Measurements from ENCODE around the gene TMPRSS11A. TPM values are rescaled to one million over a fixed set of nuclear protein-coding genes. Genes with fewer than 3 reads are reported as not detected.

The TMPRSS11A gene
- total RNA-seq, 1 donor = not detected

DNA sequence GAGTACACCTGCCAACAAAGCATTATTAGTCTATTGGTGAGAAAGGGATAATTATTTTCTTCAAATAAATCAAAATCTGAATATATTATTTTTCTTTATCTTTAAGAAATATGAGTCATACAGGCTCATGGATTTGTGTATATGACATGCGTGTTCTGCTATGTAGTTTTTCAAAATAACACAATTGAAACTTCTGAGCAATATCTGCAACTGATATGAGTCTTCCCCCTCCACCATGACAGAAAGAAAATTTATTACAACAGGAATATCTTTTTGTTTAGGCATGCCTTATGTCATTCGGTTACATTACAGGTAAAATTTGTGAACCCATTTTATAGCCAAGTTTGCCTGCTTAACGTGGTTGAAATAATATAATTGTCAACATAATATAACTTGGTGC, 32.0 kb downstream of the TMPRSS11A start:
- no peaks in the 10 kb centered on the region for H3K36me3 ChIP-seq (ENCODE audit: insufficient read depth, low read length)
- H4K20me1 ChIP-seq (ENCODE audit: insufficient read depth, low read length) = no peaks in the 10 kb centered on the region
- H2AFZ ChIP-seq (ENCODE audit: low read length) = no peak overlapping the region
- H3K27me3 ChIP-seq (ENCODE audit: insufficient read depth, low read length) = no peaks in the 10 kb centered on the region
- no peak overlapping the region for H3K4me3 ChIP-seq (ENCODE audit: insufficient read depth, low read length)
- H3K27ac ChIP-seq (ENCODE audit: low read depth, low read length) = no peak overlapping the region
- TF ChIP-seq, protein P1, sequence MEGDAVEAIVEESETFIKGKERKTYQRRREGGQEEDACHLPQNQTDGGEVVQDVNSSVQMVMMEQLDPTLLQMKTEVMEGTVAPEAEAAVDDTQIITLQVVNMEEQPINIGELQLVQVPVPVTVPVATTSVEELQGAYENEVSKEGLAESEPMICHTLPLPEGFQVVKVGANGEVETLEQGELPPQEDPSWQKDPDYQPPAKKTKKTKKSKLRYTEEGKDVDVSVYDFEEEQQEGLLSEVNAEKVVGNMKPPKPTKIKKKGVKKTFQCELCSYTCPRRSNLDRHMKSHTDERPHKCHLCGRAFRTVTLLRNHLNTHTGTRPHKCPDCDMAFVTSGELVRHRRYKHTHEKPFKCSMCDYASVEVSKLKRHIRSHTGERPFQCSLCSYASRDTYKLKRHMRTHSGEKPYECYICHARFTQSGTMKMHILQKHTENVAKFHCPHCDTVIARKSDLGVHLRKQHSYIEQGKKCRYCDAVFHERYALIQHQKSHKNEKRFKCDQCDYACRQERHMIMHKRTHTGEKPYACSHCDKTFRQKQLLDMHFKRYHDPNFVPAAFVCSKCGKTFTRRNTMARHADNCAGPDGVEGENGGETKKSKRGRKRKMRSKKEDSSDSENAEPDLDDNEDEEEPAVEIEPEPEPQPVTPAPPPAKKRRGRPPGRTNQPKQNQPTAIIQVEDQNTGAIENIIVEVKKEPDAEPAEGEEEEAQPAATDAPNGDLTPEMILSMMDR (IDR thresholded peaks at IDR 0.05; ENCODE audit: extremely low read depth, low read depth, low read length) = no peak
- H3K4me2 ChIP-seq (ENCODE audit: insufficient read depth, low read length) = no peak overlapping the region
- no peaks in the 10 kb centered on the region for H3K9me3 ChIP-seq (ENCODE audit: low read depth, low read length)
- H3K4me1 ChIP-seq (ENCODE audit: insufficient read depth, low read length) = no peaks in the 10 kb centered on the region
- DNase-seq (ENCODE audit: insufficient read length, low spot score, missing footprints) = no peak
- no peaks in the 10 kb centered on the region for H3K79me2 ChIP-seq (ENCODE audit: insufficient read depth, low read length)

DNA sequence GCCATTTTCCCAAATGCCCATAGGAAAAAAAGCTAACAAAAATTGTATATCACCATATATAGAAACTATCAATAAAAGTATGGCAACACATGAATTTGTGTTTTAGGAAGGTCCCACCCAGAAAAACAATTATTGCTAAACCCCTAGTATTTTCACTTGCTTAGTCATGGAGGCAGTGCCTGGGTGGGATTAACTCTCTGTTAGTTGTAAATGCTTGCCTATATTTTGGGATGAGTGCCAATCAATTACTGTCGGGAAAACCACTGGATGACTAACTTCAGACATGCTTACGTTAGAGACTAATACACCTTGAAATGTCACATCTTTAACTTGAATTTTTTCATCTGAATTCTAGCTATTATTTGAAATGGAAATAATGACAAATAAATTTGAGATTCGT, 33.9 kb downstream of the TMPRSS11A start:
- Histone ChIP-seq H3K27ac (ENCODE audit: low read depth, low read length) (no peak overlapping the region), H3K27me3 (ENCODE audit: insufficient read depth, low read length) (no peaks in the 10 kb centered on the region), H3K4me3 (ENCODE audit: insufficient read depth, low read length) (no peak overlapping the region), H2AFZ (ENCODE audit: low read length) (no peak overlapping the region), H3K79me2 (ENCODE audit: insufficient read depth, low read length) (no peaks in the 10 kb centered on the region), H3K4me2 (ENCODE audit: insufficient read depth, low read length) (no peak overlapping the region), H3K9me3 (ENCODE audit: low read depth, low read length) (no peaks in the 10 kb centered on the region), H4K20me1 (ENCODE audit: insufficient read depth, low read length) (no peaks in the 10 kb centered on the region), H3K36me3 (ENCODE audit: insufficient read depth, low read length) (no peaks in the 10 kb centered on the region), H3K4me1 (ENCODE audit: insufficient read depth, low read length) (no peaks in the 10 kb centered on the region)
- no peak for DNase-seq (ENCODE audit: insufficient read length, low spot score, missing footprints)
- TF ChIP-seq, protein P1 (IDR thresholded peaks at IDR 0.05; ENCODE audit: extremely low read depth, low read depth, low read length) = no peak

DNA sequence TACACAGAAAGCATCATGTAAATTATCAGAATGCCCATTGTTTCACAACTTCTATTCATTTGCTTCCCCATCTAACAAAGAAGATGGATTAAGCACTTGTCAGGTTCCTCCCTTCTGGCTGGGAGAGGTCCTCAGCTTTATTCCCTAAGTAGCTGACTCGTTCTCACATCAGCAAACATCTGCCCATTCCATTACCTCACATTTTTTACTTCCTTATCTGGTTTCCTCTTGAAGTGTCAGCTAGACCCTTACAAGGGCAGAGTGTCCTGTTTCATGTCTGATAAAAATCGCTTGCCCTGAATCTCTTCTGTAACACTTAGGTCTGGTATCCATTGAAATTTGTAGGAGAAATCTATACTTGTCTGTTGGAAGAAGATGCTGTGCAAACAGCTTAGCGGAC, 34.7 kb downstream of the TMPRSS11A start:
- H3K4me3 ChIP-seq (ENCODE audit: insufficient read depth, low read length) = no peak overlapping the region
- H3K27ac ChIP-seq (ENCODE audit: low read depth, low read length) = no peak overlapping the region
- TF ChIP-seq, protein P1 (IDR thresholded peaks at IDR 0.05; ENCODE audit: extremely low read depth, low read depth, low read length) = no peak
- H3K79me2 ChIP-seq (ENCODE audit: insufficient read depth, low read length) = no peaks in the 10 kb centered on the region
- no peak overlapping the region for H3K4me2 ChIP-seq (ENCODE audit: insufficient read depth, low read length)
- no peaks in the 10 kb centered on the region for H3K4me1 ChIP-seq (ENCODE audit: insufficient read depth, low read length)
- no peak for DNase-seq (ENCODE audit: insufficient read length, low spot score, missing footprints)
- no peak overlapping the region for H2AFZ ChIP-seq (ENCODE audit: low read length)
- no peaks in the 10 kb centered on the region for H4K20me1 ChIP-seq (ENCODE audit: insufficient read depth, low read length)
- H3K36me3 ChIP-seq (ENCODE audit: insufficient read depth, low read length) = no peaks in the 10 kb centered on the region
- no peaks in the 10 kb centered on the region for H3K9me3 ChIP-seq (ENCODE audit: low read depth, low read length)
- H3K27me3 ChIP-seq (ENCODE audit: insufficient read depth, low read length) = no peaks in the 10 kb centered on the region

DNA sequence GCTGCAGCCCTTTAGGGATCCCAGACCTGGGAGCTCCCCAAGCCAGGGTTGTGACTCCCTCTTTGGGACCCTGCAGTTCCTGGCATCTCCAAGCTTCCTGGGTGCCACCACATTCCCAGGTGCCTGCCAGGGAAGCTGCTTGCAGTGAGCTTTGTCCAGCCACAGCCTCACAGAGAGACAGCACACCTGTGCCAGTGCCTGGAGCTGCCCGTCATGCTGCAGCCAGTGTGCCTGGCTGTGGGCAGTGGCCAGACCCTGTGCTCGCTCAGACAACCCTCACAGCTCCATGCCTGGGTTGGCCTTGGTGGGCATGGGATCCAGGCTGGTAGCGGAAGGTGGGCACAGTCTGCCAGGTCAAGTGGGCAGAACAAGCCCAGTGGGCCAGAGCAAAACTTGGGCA, 36.0 kb downstream of the TMPRSS11A start:
- no peak overlapping the region for H2AFZ ChIP-seq (ENCODE audit: low read length)
- no peaks in the 10 kb centered on the region for H3K79me2 ChIP-seq (ENCODE audit: insufficient read depth, low read length)
- H3K27ac ChIP-seq (ENCODE audit: low read depth, low read length) = no peak overlapping the region
- no peak for DNase-seq (ENCODE audit: insufficient read length, low spot score, missing footprints)
- no peak overlapping the region for H3K4me2 ChIP-seq (ENCODE audit: insufficient read depth, low read length)
- no peaks in the 10 kb centered on the region for H3K4me1 ChIP-seq (ENCODE audit: insufficient read depth, low read length)
- H3K27me3 ChIP-seq (ENCODE audit: insufficient read depth, low read length) = no peaks in the 10 kb centered on the region
- H3K9me3 ChIP-seq (ENCODE audit: low read depth, low read length) = no peaks in the 10 kb centered on the region
- no peaks in the 10 kb centered on the region for H4K20me1 ChIP-seq (ENCODE audit: insufficient read depth, low read length)
- TF ChIP-seq, protein P1 (IDR thresholded peaks at IDR 0.05; ENCODE audit: extremely low read depth, low read depth, low read length) = no peak
- no peaks in the 10 kb centered on the region for H3K36me3 ChIP-seq (ENCODE audit: insufficient read depth, low read length)
- no peak overlapping the region for H3K4me3 ChIP-seq (ENCODE audit: insufficient read depth, low read length)
